CD4-positive, alpha-beta memory T cell (primary cell): ENCODE results near the gene TUB. TPM values are rescaled to one million over a fixed set of nuclear protein-coding genes. Genes with fewer than 3 reads are reported as not detected.

Source experiments
- CTCF ChIA-PET: fragments of 350-600 bp; sonication (Branson Sonifier 250); formaldehyde crosslinking; loops from one replicate; lab custom pipeline; 2021; ENCODE audit warnings: inconsistent platforms; ENCODE audit not compliant: partially characterized antibody; lab: Charles Lee
- POLR2A ChIA-PET: fragments of 350-600 bp; sonication (Branson Sonifier 250); formaldehyde crosslinking; loops from one replicate; lab custom pipeline; 2021; ENCODE audit not compliant: partially characterized antibody; lab: Charles Lee
- DNase-seq, 5 donors: peaks; one replicate each; pipeline versions ENCODE4 v3.0.0 to v3.0.0-alpha.2; 2020 to 2022; ENCODE audit warnings: mixed read lengths in 1 of 5
- H3K27ac ChIP-seq: one replicate; pipeline ENCODE4 v1.7.0; 2013; ENCODE audit warnings: low read depth, low read length
- H3K27me3 ChIP-seq: 2 replicates; pipeline ENCODE4 v1.7.0; 2013; ENCODE audit warnings: mild to moderate bottlenecking, low read length, moderate library complexity; ENCODE audit not compliant: insufficient read depth
- H3K36me3 ChIP-seq: 2 replicates; pipeline ENCODE4 v1.7.0; 2013; ENCODE audit warnings: mild to moderate bottlenecking, low read length, moderate library complexity; ENCODE audit not compliant: insufficient read depth
- H3K4me1 ChIP-seq: 2 replicates; pipeline ENCODE4 v1.7.0; 2013; ENCODE audit warnings: mild to moderate bottlenecking, low read length, moderate library complexity; ENCODE audit not compliant: insufficient read depth
- H3K4me3 ChIP-seq, 2 donors: one replicate each; pipeline ENCODE4 v1.7.0; 2013; ENCODE audit warnings: low read length in 2 of 2, mild to moderate bottlenecking in 1 of 2
- H3K9me3 ChIP-seq, 2 donors: one replicate each; pipeline ENCODE4 v1.7.0; 2013; ENCODE audit warnings: low read length in 2 of 2, control low read depth in 1 of 2; ENCODE audit not compliant: control insufficient read depth in 1 of 2
- H3K27ac Mint-ChIP-seq, 7 donors: one replicate each; pipeline ENCODE4 v1.8.0; 2020 to 2021; ENCODE audit warnings: mixed read lengths in 7 of 7, mild to moderate bottlenecking in 6 of 7, inconsistent platforms in 3 of 7, moderate library complexity in 3 of 7
- H3K27me3 Mint-ChIP-seq, 2 donors: one replicate each; pipeline ENCODE4 v1.8.0; 2020 to 2021; ENCODE audit warnings: mixed read lengths in 2 of 2
- H3K36me3 Mint-ChIP-seq, 2 donors: one replicate each; pipeline ENCODE4 v1.8.0; 2020 to 2021; ENCODE audit warnings: mixed read lengths in 2 of 2, inconsistent platforms in 1 of 2, mild to moderate bottlenecking in 1 of 2
- H3K4me1 Mint-ChIP-seq, 4 donors: one replicate each; pipeline ENCODE4 v1.8.0; 2020 to 2021; ENCODE audit warnings: mixed read lengths in 4 of 4, mild to moderate bottlenecking in 1 of 4
- H3K4me3 Mint-ChIP-seq, 8 donors: one replicate each; pipeline ENCODE4 v1.8.0; 2020 to 2021; ENCODE audit warnings: mixed read lengths in 8 of 8, mild to moderate bottlenecking in 7 of 8, moderate library complexity in 6 of 8, inconsistent platforms in 3 of 8
- H3K9me3 Mint-ChIP-seq, 8 donors: one replicate each; pipeline ENCODE4 v1.8.0; 2020 to 2021; ENCODE audit warnings: mixed read lengths in 8 of 8, mild to moderate bottlenecking in 5 of 8, inconsistent platforms in 3 of 8, moderate library complexity in 1 of 8
- intact Hi-C: fragments of 100-400 bp; cut with micrococcal nuclease; formaldehyde crosslinking; loops from one replicate; pipeline ENCODE4 v1.15.1; 2023
- polyA plus RNA-seq, 2 donors: library from polyadenylated mRNA; unstranded; fragments of 300-500 nt; fragmentation: Illumina TruSeq; gene quantifications; one replicate each; pipeline ENCODE4 v1.2.3, GENCODE V29; 2021
- total RNA-seq, 2 experiments: library from RNA; stranded (reverse); gene quantifications; one replicate each; pipeline ENCODE4 v1.2.3, GENCODE V29; 2021

The TUB gene
- total and polyA plus RNA-seq, 4 experiments from 2014 or later, result 0.15 to 0.36 (median 0.26) TPM; not detected in 1

- H3K36me3 Mint-ChIP-seq, result no peaks in the 10 kb centered on the region
- Histone ChIP-seq H3K9me3 (no peaks in the 10 kb centered on the region), H3K36me3 (no peaks in the 10 kb centered on the region), H3K4me3 (no peak overlapping the region), H3K27me3 (no peaks in the 10 kb centered on the region), H3K27ac (no peak overlapping the region), H3K4me1 (no peaks in the 10 kb centered on the region)
- intact Hi-C loops, result no loop called here
- no peak for DNase-seq
- no peak overlapping the region for H3K27ac Mint-ChIP-seq
- peaks cover 0 to 5% of the 10 kb centered on the region in 2 donors for H3K27me3 Mint-ChIP-seq
- CTCF ChIA-PET, result interaction anchor here (1.4 kb wide), 1 partner anchor 14 kb away, joined by 4 read pairs; no protein-coding TSS in a partner anchor
- H3K4me3 Mint-ChIP-seq, result no peak overlapping the region
- POLR2A ChIA-PET, result no interaction called here
- H3K9me3 Mint-ChIP-seq, result no peaks in the 10 kb centered on the region
- no peaks in the 10 kb centered on the region for H3K4me1 Mint-ChIP-seq
Measured at GRCh38 chr11:8047382-8047781, 33.6 kb upstream of the TUB start.

DNA sequence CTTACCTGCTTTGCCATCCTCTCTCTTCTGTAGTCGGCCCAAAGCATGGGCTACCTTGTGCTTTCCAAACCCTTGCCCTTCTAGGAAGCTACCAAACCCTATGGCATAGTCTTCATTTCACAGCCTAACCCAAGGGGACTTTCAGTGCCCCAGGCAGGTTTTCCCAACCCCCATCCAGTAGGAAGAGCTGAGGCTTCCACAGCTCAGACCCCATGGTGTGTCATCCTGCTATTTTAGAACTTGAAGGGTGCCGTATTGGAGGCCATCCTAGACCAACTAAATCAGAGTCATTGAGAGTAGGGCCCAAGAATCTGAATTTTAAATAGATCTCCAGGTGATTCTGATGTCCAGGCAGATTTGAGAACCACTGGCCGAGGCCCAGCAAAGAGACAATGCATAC is 31.9 kb upstream of the TUB start:
- no peaks in the 10 kb centered on the region for H3K4me1 Mint-ChIP-seq
- Histone ChIP-seq H3K27ac (no peak overlapping the region), H3K9me3 (no peaks in the 10 kb centered on the region), H3K4me1 (no peaks in the 10 kb centered on the region), H3K36me3 (no peaks in the 10 kb centered on the region), H3K27me3 (no peaks in the 10 kb centered on the region), H3K4me3 (no peak overlapping the region)
- ChIA-PET POLR2A (no interaction called here), CTCF (interaction anchor here (1.5 to 1.7 kb wide), 2 partner anchors 14 to 16 kb away, joined by 4 to 9 read pairs; no protein-coding TSS in a partner anchor)
- no peak overlapping the region for H3K27ac Mint-ChIP-seq
- intact Hi-C loops, result no loop called here
- peaks cover 0 to 5% of the 10 kb centered on the region in 2 donors for H3K27me3 Mint-ChIP-seq
- no peaks in the 10 kb centered on the region for H3K9me3 Mint-ChIP-seq
- H3K4me3 Mint-ChIP-seq, result no peak overlapping the region
- DNase-seq, result no peak
- H3K36me3 Mint-ChIP-seq, result no peaks in the 10 kb centered on the region

DNA sequence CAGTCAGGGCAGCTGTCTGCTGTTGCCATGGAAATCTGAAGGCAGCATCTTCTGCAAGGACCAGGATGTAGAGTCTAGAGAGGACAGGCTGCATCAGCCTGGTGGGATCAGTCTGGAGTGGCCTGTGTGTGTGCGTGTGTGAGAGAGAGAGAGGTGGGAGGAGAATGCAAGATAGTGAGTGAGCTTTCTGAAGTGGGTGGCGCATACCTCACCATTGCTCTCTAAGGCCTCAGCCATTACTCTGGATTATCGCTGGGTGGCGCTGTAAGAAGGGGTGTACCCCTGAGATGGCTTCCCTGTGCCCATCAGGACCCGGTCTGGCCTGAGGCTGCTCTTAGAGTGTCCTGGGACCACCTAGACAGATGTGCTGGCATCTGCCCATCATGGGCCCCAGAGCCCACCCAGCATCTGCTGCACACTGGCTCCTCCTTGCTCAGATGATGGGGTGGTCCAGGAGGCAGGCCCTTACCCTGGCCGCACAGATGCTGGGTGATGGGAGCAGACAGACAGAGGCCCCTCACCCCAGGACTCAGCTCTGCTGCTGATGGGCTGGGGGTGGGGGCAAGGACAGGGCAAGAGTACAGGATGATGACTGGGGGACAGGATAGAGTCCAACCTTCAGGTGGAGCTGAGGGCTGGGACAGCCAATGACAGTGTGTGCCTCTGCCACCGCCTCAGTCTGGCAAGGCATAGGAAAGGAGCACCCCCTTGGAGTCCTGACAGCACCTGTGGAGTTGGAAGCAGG is 25.7 kb upstream of the TUB start:
- H3K4me1 ChIP-seq, result no peaks in the 10 kb centered on the region
- no peak overlapping the region for H3K27ac Mint-ChIP-seq
- intact Hi-C loops, result no loop called here
- POLR2A ChIA-PET, result no interaction called here
- H3K9me3 ChIP-seq, result no peaks in the 10 kb centered on the region
- no peak overlapping the region for H3K4me3 Mint-ChIP-seq
- H3K36me3 ChIP-seq, result no peaks in the 10 kb centered on the region
- no peak for DNase-seq
- no peaks in the 10 kb centered on the region for H3K36me3 Mint-ChIP-seq
- H3K27me3 ChIP-seq, result no peaks in the 10 kb centered on the region
- no peaks in the 10 kb centered on the region for H3K27me3 Mint-ChIP-seq
- no peak overlapping the region for H3K27ac ChIP-seq
- peaks cover 0 to 2% (median 0%) of the 10 kb centered on the region in 4 donors for H3K4me1 Mint-ChIP-seq
- CTCF ChIA-PET, result no interaction called here
- H3K9me3 Mint-ChIP-seq, result no peaks in the 10 kb centered on the region
- H3K4me3 ChIP-seq, result no peak overlapping the region

DNA sequence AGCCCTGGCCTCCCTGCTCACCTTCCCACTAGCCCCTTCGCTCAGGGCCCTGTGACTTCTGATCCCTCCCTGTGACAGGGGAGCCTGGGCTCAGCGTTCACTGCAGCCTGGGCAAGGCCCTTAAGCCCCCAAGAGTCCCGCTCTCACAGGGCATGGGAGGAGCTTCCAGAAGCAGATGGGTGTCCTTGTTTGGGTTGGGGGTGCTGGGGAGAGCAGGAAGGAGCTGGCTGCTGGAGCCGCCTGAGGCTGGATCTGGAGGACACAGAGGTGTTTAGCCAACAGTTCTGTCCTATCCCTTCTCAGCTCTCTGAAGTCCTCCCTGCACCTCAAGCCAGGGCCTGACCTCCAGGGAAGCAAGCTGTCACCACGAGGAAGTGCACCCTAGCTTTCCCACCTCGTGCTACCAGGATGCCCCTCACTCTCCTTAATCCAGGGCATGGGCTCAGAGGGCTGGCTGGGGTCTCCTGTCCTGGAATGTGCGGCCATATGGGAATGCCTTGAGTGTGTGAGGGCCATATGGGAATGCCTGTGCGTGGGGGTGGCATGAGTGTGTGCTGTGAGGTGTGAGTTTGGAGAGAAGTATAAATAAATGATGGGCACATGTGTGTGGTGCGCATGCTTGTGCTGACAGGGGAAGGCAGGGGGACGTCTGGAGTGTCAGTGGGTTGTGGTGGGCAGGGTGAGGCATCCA is 25.0 kb upstream of the TUB start:
- Mint-ChIP-seq H3K36me3 (no peaks in the 10 kb centered on the region), H3K27ac (peak overlapping the region in 1 of 7 donors; percentile 11), H3K27me3 (no peaks in the 10 kb centered on the region), H3K9me3 (no peaks in the 10 kb centered on the region), H3K4me1 (peaks cover 0 to 2% (median 0%) of the 10 kb centered on the region in 4 donors), H3K4me3 (no peak overlapping the region)
- DNase-seq, result no peak
- no peaks in the 10 kb centered on the region for H3K9me3 ChIP-seq
- no peaks in the 10 kb centered on the region for H3K27me3 ChIP-seq
- H3K36me3 ChIP-seq, result no peaks in the 10 kb centered on the region
- no peaks in the 10 kb centered on the region for H3K4me1 ChIP-seq
- CTCF ChIA-PET, result interaction anchor here (0.9 to 1.6 kb wide), 2 partner anchors 21 to 35 kb away, joined by 3 read pairs; no protein-coding TSS in a partner anchor
- no peak overlapping the region for H3K27ac ChIP-seq
- H3K4me3 ChIP-seq, result no peak overlapping the region
- intact Hi-C loops, result no loop called here
- POLR2A ChIA-PET, result no interaction called here

DNA sequence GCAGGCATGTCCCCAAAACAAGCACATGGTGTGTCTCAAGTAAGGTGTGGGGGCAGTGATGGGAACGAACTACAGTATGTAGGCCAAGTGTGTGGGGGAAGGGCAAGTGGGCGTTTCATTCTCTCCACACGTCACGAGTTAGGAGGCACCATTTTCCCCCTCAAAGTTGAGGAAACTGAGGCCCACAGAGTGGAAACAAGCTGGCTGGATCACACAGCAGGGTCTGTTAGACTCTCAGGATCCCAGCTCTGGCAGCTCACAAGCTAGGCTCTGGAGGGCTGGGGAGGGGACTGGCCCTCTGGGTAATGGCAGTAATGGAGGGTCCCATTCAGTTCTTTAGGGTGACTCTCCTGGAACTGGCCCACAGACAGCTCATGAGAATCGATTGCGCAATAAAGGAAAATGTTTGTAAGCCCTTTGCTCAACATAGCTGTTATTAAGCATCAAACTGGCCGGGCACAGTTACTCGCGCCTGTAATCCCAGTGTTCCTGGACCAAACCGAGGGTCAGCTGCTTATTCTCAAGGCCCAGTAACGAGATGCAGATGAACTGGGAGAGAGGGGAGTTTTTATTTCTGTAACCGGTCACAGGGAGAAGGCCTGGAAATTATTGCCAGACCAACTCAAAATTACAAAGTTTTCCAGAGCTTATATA is 24.1 kb upstream of the TUB start:
- Mint-ChIP-seq H3K36me3 (no peaks in the 10 kb centered on the region), H3K4me1 (peaks cover 0 to 2% (median 0%) of the 10 kb centered on the region in 4 donors), H3K4me3 (no peak overlapping the region), H3K27ac (no peak overlapping the region), H3K9me3 (no peaks in the 10 kb centered on the region), H3K27me3 (no peaks in the 10 kb centered on the region)
- no peak overlapping the region for H3K4me3 ChIP-seq
- H3K9me3 ChIP-seq, result no peaks in the 10 kb centered on the region
- no peak overlapping the region for H3K27ac ChIP-seq
- ChIA-PET POLR2A (no interaction called here), CTCF (interaction anchor here (0.9 to 1.6 kb wide), 2 partner anchors 22 to 34 kb away, joined by 3 read pairs; no protein-coding TSS in a partner anchor)
- H3K4me1 ChIP-seq, result no peaks in the 10 kb centered on the region
- no peaks in the 10 kb centered on the region for H3K36me3 ChIP-seq
- no peak for DNase-seq
- no peaks in the 10 kb centered on the region for H3K27me3 ChIP-seq
- intact Hi-C loops, result no loop called here

- Histone ChIP-seq H3K36me3 (no peaks in the 10 kb centered on the region), H3K27me3 (no peaks in the 10 kb centered on the region), H3K27ac (no peak overlapping the region), H3K4me1 (no peaks in the 10 kb centered on the region), H3K9me3 (no peaks in the 10 kb centered on the region), H3K4me3 (no peak overlapping the region)
- CTCF ChIA-PET, result no interaction called here
- intact Hi-C loops, result no loop called here
- POLR2A ChIA-PET, result no interaction called here
- Mint-ChIP-seq H3K9me3 (no peaks in the 10 kb centered on the region), H3K27ac (peak overlapping the region in 1 of 7 donors; percentile 16), H3K4me3 (no peak overlapping the region), H3K27me3 (no peaks in the 10 kb centered on the region), H3K36me3 (no peaks in the 10 kb centered on the region), H3K4me1 (peaks cover 0 to 2% (median 0%) of the 10 kb centered on the region in 4 donors)
- DNase-seq, result no peak
Measured at GRCh38 chr11:8058216-8058615, 22.8 kb upstream of the TUB start.

GRCh38 chr11:8059030-8059429 is 22.0 kb upstream of the TUB start:
- H3K4me3 ChIP-seq, result no peak overlapping the region
- no peaks in the 10 kb centered on the region for H3K36me3 ChIP-seq
- ChIA-PET POLR2A (no interaction called here), CTCF (no interaction called here)
- H3K27me3 ChIP-seq, result no peaks in the 10 kb centered on the region
- no peaks in the 10 kb centered on the region for H3K27me3 Mint-ChIP-seq
- H3K36me3 Mint-ChIP-seq, result no peaks in the 10 kb centered on the region
- no peaks in the 10 kb centered on the region for H3K9me3 Mint-ChIP-seq
- H3K27ac Mint-ChIP-seq, result no peak overlapping the region
- H3K27ac ChIP-seq, result no peak overlapping the region
- H3K4me1 Mint-ChIP-seq, result peaks cover 0 to 2% (median 0%) of the 10 kb centered on the region in 4 donors
- DNase-seq, result no peak
- intact Hi-C loops, result no loop called here
- no peaks in the 10 kb centered on the region for H3K4me1 ChIP-seq
- H3K4me3 Mint-ChIP-seq, result no peak overlapping the region
- no peaks in the 10 kb centered on the region for H3K9me3 ChIP-seq
